K562 (cell line): ENCODE measurements around the gene IRS2.

Source experiments
- EGR1 ChIP-seq: fragments of 450-650 bp; conservative IDR thresholded peaks from 2 replicates; pipeline ENCODE4 v1.6.1; 2017; ENCODE audit warnings: mild to moderate bottlenecking
- ESRRA ChIP-seq: fragments of 450-650 bp; IDR thresholded peaks from 2 replicates; pipeline ENCODE4 v1.6.1; 2014; ENCODE audit warnings: low read depth, mild to moderate bottlenecking, moderate library complexity, borderline replicate concordance
- FOXA1 ChIP-seq: fragments of 450-650 bp; IDR thresholded peaks from 2 replicates; pipeline ENCODE4 v1.6.1; 2016; ENCODE audit warnings: mild to moderate bottlenecking, borderline replicate concordance
- HSF4 ChIP-seq: fragments of 250-450 bp; sonication (Bioruptor Pico); IDR thresholded peaks from 2 replicates; pipeline ENCODE4 v2.1.2; 2022; ENCODE audit warnings: mild to moderate bottlenecking, moderate library complexity, borderline replicate concordance
- IFI16 ChIP-seq: fragments of 250-450 bp; sonication (Bioruptor Pico); IDR thresholded peaks from 2 replicates; pipeline ENCODE4 v2.1.2; 2022; ENCODE audit warnings: mild to moderate bottlenecking, inconsistent platforms
- JUNB ChIP-seq: fragments of 450-650 bp; formaldehyde crosslinking; conservative IDR thresholded peaks from 2 replicates; pipeline ENCODE4 v1.4.0; 2020; ENCODE audit warnings: mild to moderate bottlenecking
- MYC ChIP-seq, 2 experiments: fragments of 250-450 bp in 1 of 2; sonication (Bioruptor Pico) in 1 of 2; IDR thresholded peaks; 2 replicates each; pipeline versions ENCODE4 v1.5.1 to v1.6.1; 2012 to 2021; ENCODE audit warnings: low read depth in 2 of 2, borderline replicate concordance in 1 of 2, improper control_type of control experiment in 1 of 2, low read length in 1 of 2, mild to moderate bottlenecking in 1 of 2, moderate library complexity in 1 of 2
- SRSF1 ChIP-seq: fragments of 200-400 bp; formaldehyde crosslinking; IDR thresholded peaks from 2 replicates; pipeline ENCODE4 v1.6.1; 2017; ENCODE audit warnings: mild to moderate bottlenecking, low read depth, low read length, moderate library complexity
- TF ChIP-seq, protein P1 (sequence below): sonication (generic); formaldehyde crosslinking; IDR thresholded peaks from 2 replicates; pipeline ENCODE4 v1.8.1; 2022; ENCODE audit warnings: missing genetic modification reagents

DNA sequence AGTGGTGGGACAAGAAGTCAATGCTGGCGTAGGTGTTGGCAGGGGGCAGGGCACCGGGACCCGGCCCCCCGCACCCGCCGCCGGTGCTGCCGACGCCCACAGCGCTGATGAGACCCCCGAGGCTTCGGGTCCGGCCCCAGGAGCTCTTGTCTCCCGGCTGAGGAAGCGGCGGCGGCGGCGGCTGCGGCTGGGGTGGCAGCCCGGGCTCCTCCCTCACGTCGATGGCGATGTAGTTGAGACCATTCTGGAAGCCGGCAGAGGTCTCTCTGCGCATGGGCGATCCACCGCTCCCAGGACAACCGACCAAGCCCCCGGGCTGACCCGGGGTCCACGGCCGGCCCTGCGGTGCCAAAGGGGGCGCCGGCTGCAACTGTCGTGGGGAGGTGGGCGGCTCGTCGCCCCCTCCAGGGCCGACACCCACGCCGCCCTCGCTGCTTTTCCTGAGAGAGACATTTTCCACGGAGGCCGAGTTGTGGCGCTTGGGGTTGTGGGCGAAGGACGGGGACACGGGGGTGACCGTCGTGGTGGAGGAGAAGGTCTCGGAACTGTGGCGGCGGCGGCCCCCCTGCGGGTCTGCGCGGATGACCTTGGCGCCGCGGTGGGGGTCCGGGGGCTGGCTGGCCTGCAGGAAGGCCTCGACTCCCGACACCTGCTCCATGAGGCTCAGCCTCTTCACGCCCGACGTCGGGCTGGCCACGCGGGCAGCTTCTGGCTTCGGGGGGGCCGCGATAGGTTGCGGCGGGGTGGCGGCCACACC lies 4.1 kb downstream of the IRS2 start:
- TF ChIP-seq FOXA1 (no peak), EGR1 (no peak), ESRRA (no peak), SRSF1 (no peak), HSF4 (no peak), MYC (IDR thresholded peaks at IDR 0.05; ENCODE audit: low read depth, low read length) (no peak), MYC (CRISPR knock-in tag; IDR thresholded peaks at IDR 0.05; ENCODE audit: borderline replicate concordance, low read depth) (no peak), IFI16 (CRISPR knock-in tag) (no peak), JUNB (CRISPR knock-in tag) (no peak)
- TF ChIP-seq, protein P1, sequence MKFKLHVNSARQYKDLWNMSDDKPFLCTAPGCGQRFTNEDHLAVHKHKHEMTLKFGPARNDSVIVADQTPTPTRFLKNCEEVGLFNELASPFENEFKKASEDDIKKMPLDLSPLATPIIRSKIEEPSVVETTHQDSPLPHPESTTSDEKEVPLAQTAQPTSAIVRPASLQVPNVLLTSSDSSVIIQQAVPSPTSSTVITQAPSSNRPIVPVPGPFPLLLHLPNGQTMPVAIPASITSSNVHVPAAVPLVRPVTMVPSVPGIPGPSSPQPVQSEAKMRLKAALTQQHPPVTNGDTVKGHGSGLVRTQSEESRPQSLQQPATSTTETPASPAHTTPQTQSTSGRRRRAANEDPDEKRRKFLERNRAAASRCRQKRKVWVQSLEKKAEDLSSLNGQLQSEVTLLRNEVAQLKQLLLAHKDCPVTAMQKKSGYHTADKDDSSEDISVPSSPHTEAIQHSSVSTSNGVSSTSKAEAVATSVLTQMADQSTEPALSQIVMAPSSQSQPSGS (CRISPR knock-in tag), result no peak
